HG02884 (cell line): ENCODE measurements around the gene CNTLN.
"Not testable (repeated sequence)": the region's sequence is repeated elsewhere in the genome, so short reads cannot be mapped to it uniquely, and the experiment has no call there.

Source experiments
- ATAC-seq: cut with Tn5 transposase; IDR thresholded peaks from one replicate; pipeline ENCODE4 v1.9.1; 2021; ENCODE audit warnings: mild to moderate bottlenecking, moderate library complexity; ENCODE audit not compliant: unreplicated experiment

CNTLN gene

GRCh38 chr9:17294822-17295624 lies 160.2 kb downstream of the CNTLN start:
- ATAC-seq: no peak

DNA sequence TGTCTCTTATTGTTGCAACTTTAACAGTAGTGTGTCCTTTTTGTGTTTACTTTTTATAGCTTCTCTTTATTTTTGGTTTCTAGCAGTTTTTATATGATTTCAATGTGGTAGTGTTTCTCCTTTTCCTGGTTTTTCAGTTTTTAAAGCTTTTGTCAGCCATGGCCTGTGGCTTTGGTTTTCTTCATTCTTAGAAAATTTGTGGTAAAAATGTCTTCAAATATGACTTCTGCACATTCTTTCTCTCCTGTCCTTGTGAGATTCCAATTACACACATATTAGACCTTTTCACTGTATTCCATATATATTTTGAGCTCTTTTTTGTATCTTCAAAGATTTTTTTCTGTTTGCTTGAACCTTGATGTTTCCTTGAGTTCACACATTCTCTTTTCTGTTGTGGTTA lies 180.5 kb downstream of the CNTLN start:
- ATAC-seq: no peak

GRCh38 chr9:17318821-17319320 lies 184.0 kb downstream of the CNTLN start:
- ATAC-seq: no peak

DNA sequence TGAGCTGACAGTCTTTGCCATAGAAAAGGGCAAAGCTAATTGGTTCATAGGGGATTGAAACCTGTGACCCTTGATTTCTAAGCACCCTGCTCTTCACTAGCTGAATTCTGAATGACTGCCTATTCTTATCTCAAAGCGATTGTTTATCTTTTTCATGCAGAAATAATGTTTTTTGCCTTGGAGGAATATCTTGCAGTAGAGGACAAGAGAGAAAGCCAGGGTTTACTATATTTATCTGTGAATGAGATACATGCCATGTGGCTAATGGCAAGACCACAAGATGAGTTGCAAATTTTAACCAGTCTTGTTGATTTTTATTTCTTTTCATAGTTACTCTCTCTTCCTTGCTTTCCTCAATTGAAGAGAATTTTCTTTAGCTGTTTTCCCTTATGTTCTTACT lies 185.0 kb downstream of the CNTLN start:
- ATAC-seq: no peak

DNA sequence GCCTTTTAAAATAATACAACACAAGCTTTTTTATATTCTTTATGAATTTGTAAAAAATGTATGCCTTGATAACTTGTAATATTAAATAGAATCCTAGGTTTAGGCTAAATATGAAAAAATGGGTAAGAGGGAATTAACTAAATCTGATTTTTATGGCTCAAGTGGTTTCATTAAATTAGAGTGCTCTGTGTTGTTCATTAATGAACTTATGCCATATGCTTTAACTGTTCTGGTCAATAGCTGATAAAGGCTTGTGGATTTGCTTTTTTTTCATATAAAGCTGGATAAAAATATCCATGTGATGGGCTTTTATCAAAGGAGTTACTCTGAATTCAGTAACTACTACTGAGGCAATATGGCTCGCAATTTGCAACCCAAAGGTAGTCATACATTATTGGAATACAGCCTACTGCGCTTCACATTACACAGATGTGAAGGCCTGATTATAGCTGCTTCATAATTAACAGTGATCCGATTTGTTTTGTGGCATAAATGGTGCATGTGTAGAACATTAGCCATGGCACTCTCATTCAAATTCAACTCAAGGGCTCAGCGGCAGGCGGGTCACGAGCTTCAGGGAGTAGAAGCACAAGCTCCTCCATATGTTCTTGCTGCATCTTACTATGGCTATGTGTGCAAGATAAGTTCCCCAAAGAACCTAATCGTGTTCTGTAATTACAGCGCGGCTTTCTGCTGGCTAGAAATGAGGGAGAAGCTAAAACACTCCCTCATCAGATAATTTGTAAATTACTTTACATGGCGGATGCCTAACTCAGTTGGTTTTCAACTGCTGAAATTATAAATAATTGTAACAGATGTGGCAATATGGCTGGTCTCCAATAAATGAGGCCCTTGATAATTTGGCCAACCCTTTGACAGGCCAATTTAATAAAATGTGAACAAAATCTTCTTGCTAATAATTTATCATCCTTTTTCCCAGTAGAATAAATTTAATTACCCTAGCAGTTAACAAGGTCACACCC lies 188.3 kb downstream of the CNTLN start:
- ATAC-seq: no peak

GRCh38 chr9:17328331-17328730 lies 193.5 kb downstream of the CNTLN start:
- ATAC-seq: no peak

DNA sequence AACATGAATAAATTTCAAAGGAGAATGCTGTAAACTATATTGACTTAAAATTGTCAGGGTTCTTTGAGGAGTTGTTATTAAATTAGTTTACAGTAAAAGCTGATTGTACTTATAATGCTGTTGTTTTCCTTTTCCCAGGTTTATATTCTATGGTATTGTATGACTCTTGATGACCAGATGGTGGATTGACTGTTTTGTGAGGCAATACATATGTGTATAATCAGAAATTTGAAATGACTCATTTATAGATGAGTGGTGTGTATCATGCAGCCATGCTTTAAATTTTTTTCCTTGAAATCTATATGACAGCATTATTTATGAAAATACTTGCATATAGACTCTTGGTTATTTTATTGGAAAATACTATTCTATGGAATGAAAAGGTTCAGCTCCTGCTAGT lies 195.3 kb downstream of the CNTLN start:
- ATAC-seq: no peak

- ATAC-seq: no peak
Observed at GRCh38 chr9:17332115-17332514, 197.3 kb downstream of the CNTLN start.

- ATAC-seq: no peak
Observed at GRCh38 chr9:17339156-17339555, 204.3 kb downstream of the CNTLN start.

DNA sequence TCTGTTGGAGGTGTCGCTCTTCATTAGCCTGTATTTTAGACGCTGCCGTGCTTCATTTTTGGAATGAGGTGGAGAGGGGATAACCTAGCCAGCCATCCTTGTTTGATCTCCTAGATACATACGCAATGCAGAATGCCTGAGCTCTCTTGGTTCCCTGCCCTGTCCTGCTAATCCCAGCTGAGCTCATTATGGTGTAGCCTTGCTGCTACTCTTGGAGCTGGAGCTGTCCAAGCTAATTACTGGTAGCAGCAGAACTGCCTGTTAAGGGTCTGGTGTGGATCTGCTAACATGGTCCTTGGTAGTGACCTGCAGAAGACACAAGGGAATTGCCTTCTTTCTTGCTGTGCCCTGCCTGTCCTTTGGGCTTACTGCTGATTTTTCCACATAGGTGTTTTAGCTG lies 207.9 kb downstream of the CNTLN start:
- no peak for ATAC-seq

GRCh38 chr9:17349831-17350230 lies 215.0 kb downstream of the CNTLN start:
- no peak for ATAC-seq

DNA sequence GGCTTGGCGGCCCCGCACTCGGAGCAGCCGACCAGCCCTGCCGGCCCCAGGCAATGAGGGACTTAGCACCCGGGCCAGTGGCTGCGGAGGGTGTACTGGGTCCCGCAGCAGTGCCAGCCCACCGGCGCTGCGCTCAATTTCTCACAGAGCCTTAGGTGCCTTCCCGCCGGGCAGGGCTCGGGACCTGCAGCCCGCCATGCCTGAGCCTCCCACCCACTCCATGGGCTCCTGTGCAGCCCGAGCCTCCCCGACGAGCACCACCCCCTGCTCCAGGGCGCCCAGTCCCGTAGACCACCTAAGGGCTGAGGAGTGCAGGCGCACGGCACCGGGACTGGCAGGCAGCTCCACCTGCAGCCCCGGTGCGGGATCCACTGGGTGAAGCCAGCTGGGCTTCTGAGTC lies 219.2 kb downstream of the CNTLN start:
- ATAC-seq: not testable (repeated sequence)

- no peak for ATAC-seq
Observed at GRCh38 chr9:17361378-17361777, 226.5 kb downstream of the CNTLN start.

- no peak for ATAC-seq
Observed at GRCh38 chr9:17367035-17367434, 232.2 kb downstream of the CNTLN start.

DNA sequence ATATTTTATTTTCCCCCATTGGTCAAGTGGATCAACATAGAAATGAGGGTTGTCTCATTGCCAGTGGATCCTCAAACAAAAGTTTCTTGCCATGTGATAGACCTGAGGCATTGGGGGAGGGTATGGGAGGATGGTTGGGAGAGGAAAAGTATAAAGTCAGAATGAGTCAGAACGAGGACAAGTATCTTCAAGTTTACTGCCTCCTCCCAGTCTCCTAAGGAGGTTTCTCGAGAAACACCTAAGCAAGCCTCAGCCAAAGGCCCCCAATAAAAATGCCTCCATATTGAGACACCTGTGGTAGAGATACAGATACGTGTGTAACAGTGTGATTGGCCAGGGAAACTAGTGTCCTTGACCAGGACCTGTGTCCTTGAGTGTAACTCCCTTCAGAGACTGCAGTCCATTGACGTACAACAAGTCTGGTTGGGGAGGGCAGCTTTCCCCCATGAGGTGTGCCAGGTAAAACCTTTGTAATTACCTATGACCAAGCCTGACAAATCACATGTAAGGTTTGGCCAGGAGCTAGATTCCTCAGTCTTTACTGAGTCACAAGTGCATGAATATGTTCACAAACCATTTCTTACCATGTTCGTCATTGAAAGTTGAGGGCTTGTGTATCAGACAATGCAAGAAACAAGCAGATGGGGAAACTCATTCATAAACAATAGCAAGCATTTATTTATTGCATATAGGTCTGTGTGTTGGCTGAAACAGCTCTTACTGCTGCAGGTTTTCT lies 245.5 kb downstream of the CNTLN start:
- no peak for ATAC-seq

GRCh38 chr9:17387565-17387964 lies 252.7 kb downstream of the CNTLN start:
- no peak for ATAC-seq

DNA sequence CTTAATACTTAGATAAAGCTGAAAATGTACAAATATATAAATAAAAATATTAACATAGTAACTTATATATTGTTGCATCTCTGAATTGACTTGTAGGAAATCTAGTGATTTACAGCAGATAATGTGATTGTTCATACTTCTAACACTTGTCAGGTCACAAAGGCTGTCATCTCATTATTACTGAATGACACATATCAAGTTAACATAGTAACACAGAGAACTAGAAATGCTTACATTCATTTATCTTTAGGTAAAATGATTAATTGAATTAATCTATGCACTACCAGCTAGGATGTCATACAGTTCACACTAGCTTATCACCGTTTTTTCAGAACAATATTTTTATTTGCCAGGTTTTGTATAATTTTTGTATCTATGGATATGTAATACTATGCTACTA lies 254.2 kb downstream of the CNTLN start:
- ATAC-seq: no peak

- ATAC-seq: no peak
Observed at GRCh38 chr9:17394881-17395510, 260.2 kb downstream of the CNTLN start.

DNA sequence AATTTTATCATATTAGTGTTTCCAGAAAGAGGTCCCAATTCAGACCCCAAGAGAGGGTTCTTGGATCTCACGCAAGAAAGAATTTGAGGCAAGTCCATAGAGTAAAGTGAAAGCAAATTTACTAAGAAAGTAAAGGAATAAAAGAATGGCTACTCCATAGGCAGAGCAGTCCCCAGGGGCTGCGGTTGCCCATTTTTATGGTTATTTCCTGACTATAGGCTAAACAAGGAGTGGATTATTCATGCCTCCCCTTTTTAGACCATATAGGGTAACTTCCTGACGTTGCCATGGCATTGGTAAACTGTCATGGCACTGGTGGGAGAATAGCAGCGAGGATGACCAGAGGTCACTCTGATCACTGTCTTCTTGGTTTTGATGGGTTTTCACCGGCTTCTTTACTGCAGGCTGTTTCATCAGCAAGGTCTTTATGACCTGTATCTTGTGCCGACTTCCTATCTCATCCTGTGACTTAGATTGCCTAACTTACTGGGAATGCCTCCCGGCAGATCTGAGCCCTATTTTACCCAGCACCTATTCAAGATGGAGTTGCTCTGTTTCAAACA lies 262.4 kb downstream of the CNTLN start:
- ATAC-seq: not testable (repeated sequence)

- no peak for ATAC-seq
Observed at GRCh38 chr9:17398350-17398749, 263.5 kb downstream of the CNTLN start.
